Gastrocnemius medialis (tissue), 4 donors: Measurements from ENCODE around the gene PNPO. TPM values are rescaled to one million over a fixed set of nuclear protein-coding genes. Genes with fewer than 3 reads are reported as not detected.

Source experiments
- ATAC-seq, 2 donors: fragments of 150-250 bp; one replicate each; pipeline ENCODE4 v1.9.1; 2016
- DNase-seq, 2 donors: peaks; one replicate each; pipeline ENCODE4 v3.0.0-alpha.2; 2019
- H3K27ac ChIP-seq, 4 donors: fragments of 200-600 bp; sonication (generic); 1 replicate in 1 of 4; 2 replicates in 3 of 4; pipeline ENCODE4 v1.5.1; 2016 to 2018; ENCODE audit warnings: mild to moderate bottlenecking in 2 of 4, moderate library complexity in 1 of 4
- H3K27me3 ChIP-seq, 3 donors: fragments of 200-600 bp; sonication (generic) in 2 of 3; 1 replicate in 1 of 3; 2 replicates in 2 of 3; pipeline versions ENCODE4 v1.5.1 to v1.6.0; 2016 to 2019; ENCODE audit warnings: mild to moderate bottlenecking in 1 of 3, moderate library complexity in 1 of 3
- H3K36me3 ChIP-seq, 2 donors: fragments of 200-600 bp; sonication (generic) in 1 of 2; one replicate each; pipeline ENCODE4 v1.5.1; 2017 to 2018
- H3K4me1 ChIP-seq, 2 donors: fragments of 200-600 bp; sonication (generic) in 1 of 2; one replicate each; pipeline ENCODE4 v1.5.1; 2016 to 2017; ENCODE audit warnings: mild to moderate bottlenecking in 2 of 2
- H3K4me3 ChIP-seq, 4 donors: fragments of 200-600 bp; sonication (generic) in 3 of 4; 1 replicate in 1 of 4; 2 replicates in 3 of 4; pipeline ENCODE4 v1.5.1; 2016 to 2019; ENCODE audit warnings: mild to moderate bottlenecking in 2 of 4
- H3K9me3 ChIP-seq, 3 donors: fragments of 200-600 bp; sonication (generic) in 2 of 3; 1 replicate in 1 of 3; 2 replicates in 2 of 3; pipeline ENCODE4 v1.5.1; 2016 to 2019
- POLR2A ChIP-seq, 2 donors: fragments of 450-650 bp; IDR thresholded peaks; one replicate each; pipeline ENCODE4 v1.6.1; 2017; ENCODE audit warnings: antibody characterized with exemption in 2 of 2, mild to moderate bottlenecking in 2 of 2, moderate library complexity in 2 of 2
- in situ Hi-C, 4 donors: fragments of 200-750 bp; cut with MboI; loops; one replicate each; pipeline versions ENCODE4 v1.15.0 to v1.8.0; 2017; ENCODE audit warnings: low sequenced_read_pairs in 4 of 4
- intact Hi-C: fragments of 100-400 bp; cut with DNase I; formaldehyde crosslinking; loops from one replicate; pipeline ENCODE4 v1.15.1; 2023; ENCODE audit warnings: low total_unique reads
- total RNA-seq, 4 donors: library from RNA; depleted of rRNA; stranded (reverse); fragments of >200 nt; gene quantifications; one replicate each; pipeline versions ENCODE4 v1.1.0 to v1.2.3, GENCODE V29; 2016
- TF ChIP-seq, protein P1 (sequence below), 5 experiments: fragments of 450-650 bp in 3 of 5; fragments of 200-600 bp in 2 of 5; sonication (generic) in 2 of 5; IDR thresholded peaks in 4 of 5; conservative IDR thresholded peaks in 1 of 5; 1 replicate in 4 of 5; 2 replicates in 1 of 5; pipeline ENCODE4 v1.5.1; 2016 to 2019; ENCODE audit warnings: antibody characterized with exemption in 5 of 5, mild to moderate bottlenecking in 3 of 5, moderate library complexity in 3 of 5

The PNPO gene
- total RNA-seq, 4 donors from 2014 or later, result 27.9 to 64.0 (median 41.5) TPM

DNA sequence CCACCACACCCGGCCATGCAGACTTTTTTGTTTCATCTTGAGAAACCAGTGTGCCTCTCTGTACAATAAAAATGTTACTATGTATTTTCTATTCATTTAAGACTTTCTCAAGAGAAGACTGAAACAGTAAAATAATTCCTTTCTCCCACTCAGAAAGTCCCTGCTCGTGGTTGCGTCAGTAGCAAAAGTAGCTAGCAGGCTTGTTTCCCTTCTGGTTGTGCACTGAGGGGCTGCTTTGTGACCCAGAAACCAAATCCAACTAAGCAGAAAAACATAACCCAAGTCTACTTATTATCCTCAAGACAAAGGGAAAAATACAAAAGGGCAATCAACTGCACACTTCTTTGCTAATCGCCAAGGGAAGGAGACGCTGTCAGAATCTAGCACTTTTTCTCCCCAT is 3.4 kb upstream of the PNPO start:
- DNase-seq, result no peak
- peaks cover 7 to 20% of the 10 kb centered on the region in 2 donors for H3K4me1 ChIP-seq
- peaks cover 0 to under 1% of the 10 kb centered on the region in 2 donors for H3K36me3 ChIP-seq
- intact Hi-C loops (no loop called here), in situ Hi-C loops (no loop called here)
- no peak for ATAC-seq
- no peaks in the 10 kb centered on the region for H3K9me3 ChIP-seq
- H3K4me3 ChIP-seq, result no peak overlapping the region
- H3K27me3 ChIP-seq, result no peaks in the 10 kb centered on the region
- no peak overlapping the region for H3K27ac ChIP-seq
- TF ChIP-seq, protein P1, sequence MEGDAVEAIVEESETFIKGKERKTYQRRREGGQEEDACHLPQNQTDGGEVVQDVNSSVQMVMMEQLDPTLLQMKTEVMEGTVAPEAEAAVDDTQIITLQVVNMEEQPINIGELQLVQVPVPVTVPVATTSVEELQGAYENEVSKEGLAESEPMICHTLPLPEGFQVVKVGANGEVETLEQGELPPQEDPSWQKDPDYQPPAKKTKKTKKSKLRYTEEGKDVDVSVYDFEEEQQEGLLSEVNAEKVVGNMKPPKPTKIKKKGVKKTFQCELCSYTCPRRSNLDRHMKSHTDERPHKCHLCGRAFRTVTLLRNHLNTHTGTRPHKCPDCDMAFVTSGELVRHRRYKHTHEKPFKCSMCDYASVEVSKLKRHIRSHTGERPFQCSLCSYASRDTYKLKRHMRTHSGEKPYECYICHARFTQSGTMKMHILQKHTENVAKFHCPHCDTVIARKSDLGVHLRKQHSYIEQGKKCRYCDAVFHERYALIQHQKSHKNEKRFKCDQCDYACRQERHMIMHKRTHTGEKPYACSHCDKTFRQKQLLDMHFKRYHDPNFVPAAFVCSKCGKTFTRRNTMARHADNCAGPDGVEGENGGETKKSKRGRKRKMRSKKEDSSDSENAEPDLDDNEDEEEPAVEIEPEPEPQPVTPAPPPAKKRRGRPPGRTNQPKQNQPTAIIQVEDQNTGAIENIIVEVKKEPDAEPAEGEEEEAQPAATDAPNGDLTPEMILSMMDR (IDR thresholded peaks at IDR 0.05 in 4 of 5, conservative IDR thresholded peaks at IDR 0.05 in 1 of 5), result no peak
- no peak for TF ChIP-seq POLR2A (IDR thresholded peaks at IDR 0.05)

DNA sequence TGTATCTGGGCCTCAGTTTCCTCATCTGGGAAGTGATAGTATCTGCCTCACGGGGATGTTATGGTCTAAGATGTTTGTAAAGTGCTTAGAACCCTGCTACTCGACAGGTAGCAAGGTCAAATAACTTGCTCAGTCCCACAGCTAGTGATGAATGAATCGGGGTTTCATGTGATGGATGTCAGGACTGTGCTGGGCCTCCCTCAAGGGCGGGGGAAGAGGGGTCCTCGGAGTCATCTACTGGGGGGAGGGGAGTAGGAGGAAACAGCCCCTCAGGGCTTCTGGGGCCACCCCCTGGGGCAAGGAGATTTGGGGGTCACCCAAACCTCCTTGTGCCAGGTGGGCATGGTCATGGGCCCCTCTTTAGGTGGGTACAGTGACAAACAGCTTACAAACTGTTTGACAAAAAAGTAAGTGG is 732 bp downstream of the PNPO start:
- intact Hi-C loops (loop anchor here (10.0 kb wide), 1 partner anchor 97 kb away; the partner anchor contains the start of gene SCRN2), in situ Hi-C loops (loop anchor here in 1 of 4 donors (10.0 kb wide), 1 partner anchor 47 kb away; the partner anchor contains the start of gene SP2)
- DNase-seq (no peak), ATAC-seq (no peak)
- TF ChIP-seq, protein P1 (IDR thresholded peaks at IDR 0.05 in 4 of 5, conservative IDR thresholded peaks at IDR 0.05 in 1 of 5), result no peak
- no peak for TF ChIP-seq POLR2A (IDR thresholded peaks at IDR 0.05)
- H3K27me3 ChIP-seq, result no peaks in the 10 kb centered on the region
- H3K4me1 ChIP-seq, result peaks cover 18 to 26% of the 10 kb centered on the region in 2 donors
- peak overlapping the region; percentile 88 to 98 (median 92) for H3K27ac ChIP-seq
- H3K9me3 ChIP-seq, result no peaks in the 10 kb centered on the region
- H3K4me3 ChIP-seq, result peak overlapping the region; percentile 77 to 99 (median 88)
- peaks cover 0 to 20% of the 10 kb centered on the region in 2 donors for H3K36me3 ChIP-seq

DNA sequence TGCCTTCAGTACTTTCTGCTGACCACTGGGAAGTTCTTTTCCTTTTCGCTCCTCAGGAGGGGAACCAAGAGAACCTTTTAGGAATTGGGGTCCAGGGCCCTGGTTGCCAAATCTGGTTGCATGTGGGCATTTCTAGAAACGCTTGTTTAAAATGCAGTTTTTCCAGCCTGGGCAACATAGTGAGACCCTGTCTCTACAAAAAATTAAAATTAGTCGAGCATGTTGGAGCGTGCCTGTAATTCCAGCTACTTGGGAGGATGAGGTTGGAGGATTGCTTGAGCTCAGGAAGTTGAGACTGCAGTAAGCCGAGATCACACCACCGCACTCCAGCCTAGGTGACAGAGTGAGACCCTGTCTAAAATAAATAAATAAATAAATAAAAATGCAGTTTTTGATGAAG is 1.2 kb downstream of the PNPO start:
- in situ Hi-C loops (loop anchor here in 1 of 4 donors (10.0 kb wide), 1 partner anchor 48 kb away; the partner anchor contains the start of gene SP2), intact Hi-C loops (loop anchor here (10.0 kb wide), 1 partner anchor 98 kb away; the partner anchor contains the start of gene SCRN2)
- Histone ChIP-seq H3K4me3 (peak overlapping the region; percentile 77 to 99 (median 88)), H3K36me3 (peaks cover 0 to 20% of the 10 kb centered on the region in 2 donors), H3K27ac (peak overlapping the region; percentile 88 to 98 (median 92)), H3K27me3 (no peaks in the 10 kb centered on the region), H3K4me1 (peaks cover 18 to 28% of the 10 kb centered on the region in 2 donors), H3K9me3 (no peaks in the 10 kb centered on the region)
- DNase-seq (no peak), ATAC-seq (no peak)
- no peak for TF ChIP-seq POLR2A (IDR thresholded peaks at IDR 0.05)
- TF ChIP-seq, protein P1 (IDR thresholded peaks at IDR 0.05 in 4 of 5, conservative IDR thresholded peaks at IDR 0.05 in 1 of 5), result no peak

DNA sequence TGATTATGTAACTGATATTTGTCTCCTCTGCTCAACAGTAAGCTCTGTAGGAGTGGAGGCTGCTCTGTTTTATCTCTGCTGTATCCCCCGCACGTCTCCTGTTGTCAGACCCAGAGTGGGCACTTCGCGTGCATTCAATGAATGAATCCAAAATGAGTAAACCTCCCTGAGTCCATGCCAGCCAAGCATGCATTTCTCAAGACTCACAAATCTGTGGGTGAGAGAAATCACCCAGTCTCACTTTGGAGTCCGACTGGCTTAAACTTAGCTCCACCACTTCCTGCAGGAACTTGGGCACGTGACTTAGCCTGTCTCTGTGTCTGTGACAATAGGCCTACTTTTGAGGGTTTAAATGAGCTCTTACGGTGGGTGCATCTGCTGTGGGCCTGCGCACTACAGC is 3.7 kb downstream of the PNPO start:
- DNase-seq (no peak), ATAC-seq (no peak)
- no peak overlapping the region for H3K27ac ChIP-seq
- H3K4me3 ChIP-seq, result no peak overlapping the region
- H3K9me3 ChIP-seq, result no peaks in the 10 kb centered on the region
- H3K27me3 ChIP-seq, result no peaks in the 10 kb centered on the region
- H3K36me3 ChIP-seq, result peaks cover 0 to 20% of the 10 kb centered on the region in 2 donors
- H3K4me1 ChIP-seq, result peaks cover 35 to 45% of the 10 kb centered on the region in 2 donors
- intact Hi-C loops, result loop anchor here (10.0 kb wide), 1 partner anchor 100 kb away; the partner anchor contains the start of gene SCRN2
- in situ Hi-C loops, result loop anchor here in 1 of 4 donors (10.0 kb wide), 1 partner anchor 50 kb away; the partner anchor contains the start of gene SP2
- TF ChIP-seq POLR2A (IDR thresholded peaks at IDR 0.05), result no peak
- TF ChIP-seq, protein P1 (IDR thresholded peaks at IDR 0.05 in 4 of 5, conservative IDR thresholded peaks at IDR 0.05 in 1 of 5), result no peak
